ENCODE measurements around the gene DOCK3. TPM values are rescaled to one million over a fixed set of nuclear protein-coding genes. Genes with fewer than 3 reads are reported as not detected.

Gene DOCK3
- total RNA-seq = 0.19 and 0.29 TPM in 2 replicates

- no peak for DNase-seq (ENCODE audit: extremely low read depth, low read depth, low spot score)
Observed at GRCh38 chr3:50674349-50675178, at the start of gene DOCK3. Gene DOCK3, plus strand, starts transcription at chr3:50674927. Its CDS starts 337 bp downstream, at chr3:50675264.

GRCh38 chr3:50625231-50626182 is 49.2 kb upstream of the DOCK3 start:
- DNase-seq (ENCODE audit: extremely low read depth, low read depth, low spot score) = no peak

GRCh38 chr3:50626401-50626800 is 48.3 kb upstream of the DOCK3 start:
- DNase-seq (ENCODE audit: extremely low read depth, low read depth, low spot score) = no peak

- DNase-seq (ENCODE audit: extremely low read depth, low read depth, low spot score) = no peak
Observed at GRCh38 chr3:50627407-50628051, 47.2 kb upstream of the DOCK3 start.

- DNase-seq (ENCODE audit: extremely low read depth, low read depth, low spot score) = no peak
Observed at GRCh38 chr3:50628601-50629000, 46.1 kb upstream of the DOCK3 start.

- no peak for DNase-seq (ENCODE audit: extremely low read depth, low read depth, low spot score)
Observed at GRCh38 chr3:50630394-50630793, 44.3 kb upstream of the DOCK3 start.

- no peak for DNase-seq (ENCODE audit: extremely low read depth, low read depth, low spot score)
Observed at GRCh38 chr3:50630877-50631276, 43.9 kb upstream of the DOCK3 start.

GRCh38 chr3:50632450-50632849 is 42.3 kb upstream of the DOCK3 start:
- DNase-seq (ENCODE audit: extremely low read depth, low read depth, low spot score) = no peak

- no peak for DNase-seq (ENCODE audit: extremely low read depth, low read depth, low spot score)
Observed at GRCh38 chr3:50633230-50633790, 41.4 kb upstream of the DOCK3 start.

- DNase-seq (ENCODE audit: extremely low read depth, low read depth, low spot score) = no peak
Observed at GRCh38 chr3:50635066-50635465, 39.7 kb upstream of the DOCK3 start.

- no peak for DNase-seq (ENCODE audit: extremely low read depth, low read depth, low spot score)
Observed at GRCh38 chr3:50637011-50637410, 37.7 kb upstream of the DOCK3 start.

- DNase-seq (ENCODE audit: extremely low read depth, low read depth, low spot score) = no peak
Observed at GRCh38 chr3:50637945-50638344, 36.8 kb upstream of the DOCK3 start.

GRCh38 chr3:50639055-50639494 is 35.7 kb upstream of the DOCK3 start:
- DNase-seq (ENCODE audit: extremely low read depth, low read depth, low spot score) = no peak

- DNase-seq (ENCODE audit: extremely low read depth, low read depth, low spot score) = no peak
Observed at GRCh38 chr3:50642382-50642781, 32.3 kb upstream of the DOCK3 start.

- no peak for DNase-seq (ENCODE audit: extremely low read depth, low read depth, low spot score)
Observed at GRCh38 chr3:50644561-50644960, 30.2 kb upstream of the DOCK3 start.

GRCh38 chr3:50645378-50645777 is 29.3 kb upstream of the DOCK3 start:
- no peak for DNase-seq (ENCODE audit: extremely low read depth, low read depth, low spot score)

- DNase-seq (ENCODE audit: extremely low read depth, low read depth, low spot score) = no peak
Observed at GRCh38 chr3:50648313-50648712, 26.4 kb upstream of the DOCK3 start.

- no peak for DNase-seq (ENCODE audit: extremely low read depth, low read depth, low spot score)
Observed at GRCh38 chr3:50648944-50649343, 25.8 kb upstream of the DOCK3 start.

- no peak for DNase-seq (ENCODE audit: extremely low read depth, low read depth, low spot score)
Observed at GRCh38 chr3:50649451-50649931, 25.2 kb upstream of the DOCK3 start.

GRCh38 chr3:50650018-50650417 is 24.7 kb upstream of the DOCK3 start:
- DNase-seq (ENCODE audit: extremely low read depth, low read depth, low spot score) = no peak

- no peak for DNase-seq (ENCODE audit: extremely low read depth, low read depth, low spot score)
Observed at GRCh38 chr3:50651445-50651844, 23.3 kb upstream of the DOCK3 start.

Measured in glomerular endothelial cell (primary cell).